Endothelial cell of umbilical vein (primary cell): Measurements from ENCODE around the gene PRMT1. TPM values are rescaled to one million over a fixed set of nuclear protein-coding genes. Genes with fewer than 3 reads are reported as not detected.
A peak's percentile ranks its signal among the peaks of the same experiment; 100 is the strongest.

Source experiments
- BruUV-seq: library from RNA; stranded (reverse); fragments of 400-500 nt; replicated peaks from 2 replicates; lab custom pipeline; 2021; lab: Mats Ljungman, UMichigan
- CTCF ChIA-PET: fragments of 300-600, 350-600 bp; sonication (Branson Sonifier 250); formaldehyde crosslinking; loops from one replicate; lab custom pipeline; 2021; ENCODE audit warnings: antibody characterized with exemption, inconsistent platforms; lab: Charles Lee
- POLR2A ChIA-PET: fragments of 300-600, 350-600 bp; sonication (Branson Sonifier 250); formaldehyde crosslinking; loops from one replicate; lab custom pipeline; 2021; ENCODE audit warnings: antibody characterized with exemption, inconsistent platforms; lab: Charles Lee
- DNase-seq: peaks from one replicate; pipeline ENCODE4 v3.0.0-alpha.2; 2011; ENCODE audit warnings: low read depth, low spot score
- FAIRE-seq: peaks from 2 replicates; lab custom pipeline; 2011; peaks lifted over from hg19 to GRCh38; lab: Jason Lieb, UNC
- H2AFZ ChIP-seq: 2 replicates; pipeline ENCODE4 v1.6.0; 2012; ENCODE audit warnings: low read depth, low read length, control low read depth, inconsistent platforms
- H3K27ac ChIP-seq: 2 replicates; pipeline ENCODE4 v1.5.1; 2011; ENCODE audit warnings: low read depth, mild to moderate bottlenecking, control low read depth, low read length, moderate library complexity; ENCODE audit not compliant: insufficient read depth
- H3K27me3 ChIP-seq, 2 experiments: 2 replicates each; pipeline versions ENCODE4 v1.6.0 to v1.6.1; 2011; ENCODE audit warnings: low read length in 2 of 2, mixed read lengths in 1 of 2; ENCODE audit not compliant: control insufficient read depth in 2 of 2, insufficient read depth in 2 of 2
- H3K36me3 ChIP-seq, 2 experiments: 2 replicates in 1 of 2; 3 replicates in 1 of 2; pipeline ENCODE4 v1.5.1; 2011; ENCODE audit warnings: low read length in 2 of 2, mild to moderate bottlenecking in 1 of 2, moderate library complexity in 1 of 2; ENCODE audit not compliant: control insufficient read depth in 2 of 2, insufficient read depth in 2 of 2; ENCODE audit errors: extremely low read depth in 1 of 2
- H3K4me1 ChIP-seq: 3 replicates; pipeline ENCODE4 v1.5.1; 2011; ENCODE audit warnings: mild to moderate bottlenecking, low read length; ENCODE audit not compliant: control insufficient read depth, insufficient read depth; ENCODE audit errors: extremely low read depth
- H3K4me2 ChIP-seq: 2 replicates; pipeline ENCODE4 v1.6.1; 2011; ENCODE audit warnings: low read length, control low read depth, mixed read lengths; ENCODE audit not compliant: insufficient read depth
- H3K4me3 ChIP-seq, 3 experiments: fragments of 200-600 bp in 1 of 3; sonication (generic), shearing (Covaris generic) in 1 of 3; replicated peaks in 1 of 3; 2 replicates each; pipeline ENCODE4 v1.5.1; 2011 to 2016; ENCODE audit warnings: control low read depth in 3 of 3, low read length in 3 of 3, mild to moderate bottlenecking in 2 of 3, inconsistent platforms in 1 of 3, low read depth in 1 of 3, moderate library complexity in 1 of 3; ENCODE audit not compliant: insufficient read depth in 1 of 3
- H3K79me2 ChIP-seq: 2 replicates; pipeline ENCODE4 v1.6.0; 2012; ENCODE audit warnings: low read length, inconsistent platforms; ENCODE audit not compliant: control insufficient read depth, insufficient read depth
- H3K9ac ChIP-seq: replicated peaks from 2 replicates; pipeline ENCODE3; 2011; ENCODE audit warnings: low read length, control low read depth; ENCODE audit not compliant: insufficient read depth; ENCODE audit errors: extremely low read depth
- H3K9me1 ChIP-seq: replicated peaks from 3 replicates; pipeline ENCODE4 v1.6.0; 2011; ENCODE audit warnings: mild to moderate bottlenecking, low read length; ENCODE audit not compliant: control insufficient read depth, insufficient read depth; ENCODE audit errors: extremely low read depth
- H3K9me3 ChIP-seq: replicated peaks from 2 replicates; pipeline ENCODE4 v1.5.1; 2012; ENCODE audit warnings: low read length, inconsistent platforms; ENCODE audit not compliant: control insufficient read depth, insufficient read depth
- H4K20me1 ChIP-seq: replicated peaks from 2 replicates; pipeline ENCODE3; 2011; ENCODE audit warnings: mild to moderate bottlenecking, low read length; ENCODE audit not compliant: control insufficient read depth, insufficient read depth; ENCODE audit errors: extremely low read depth
- CTCF ChIP-seq, 2 donors: IDR thresholded peaks; 1 replicate in 1 of 2; 2 replicates in 1 of 2; pipeline ENCODE4 v1.5.1; 2011; ENCODE audit warnings: low read length in 2 of 2, mild to moderate bottlenecking in 2 of 2, moderate library complexity in 2 of 2, control low read depth in 1 of 2, inconsistent platforms in 1 of 2, low read depth in 1 of 2; ENCODE audit not compliant: insufficient read depth in 1 of 2; ENCODE audit errors: extremely low read depth in 1 of 2
- EZH2 ChIP-seq: IDR thresholded peaks from 2 replicates; pipeline ENCODE4 v1.6.1; 2012; ENCODE audit warnings: borderline replicate concordance, low read depth, mild to moderate bottlenecking, moderate library complexity, low read length, inconsistent platforms; ENCODE audit not compliant: severe bottlenecking
- FOS ChIP-seq: IDR thresholded peaks from 2 replicates; pipeline ENCODE4 v1.6.1; 2011; ENCODE audit warnings: mild to moderate bottlenecking, low read length, moderate library complexity, borderline replicate concordance; ENCODE audit not compliant: insufficient read depth
- GATA2 ChIP-seq: IDR thresholded peaks from 2 replicates; pipeline ENCODE4 v1.7.0; 2011; ENCODE audit warnings: low read depth, mild to moderate bottlenecking, moderate library complexity, mixed read lengths, low read length; ENCODE audit not compliant: insufficient read length, insufficient read depth
- JUN ChIP-seq: IDR thresholded peaks from 2 replicates; pipeline ENCODE4 v1.6.1; 2011; ENCODE audit warnings: borderline replicate concordance, low read depth; ENCODE audit not compliant: insufficient read length, insufficient read depth
- MAX ChIP-seq: IDR thresholded peaks from 2 replicates; pipeline ENCODE4 v1.6.1; 2011; ENCODE audit not compliant: insufficient read depth, insufficient read length
- MYC ChIP-seq: IDR thresholded peaks from one replicate; pipeline ENCODE4 v1.6.1; 2011; ENCODE audit warnings: mild to moderate bottlenecking, low read depth, low read length
- POLR2A ChIP-seq: IDR thresholded peaks from 2 replicates; pipeline ENCODE4 v1.6.1; 2012; ENCODE audit warnings: low read depth, mild to moderate bottlenecking, control low read depth, low read length
- POLR2AphosphoS5 ChIP-seq: IDR thresholded peaks from 2 replicates; pipeline ENCODE4 v1.6.1; 2012; ENCODE audit warnings: low read depth, mild to moderate bottlenecking, control low read depth, low read length, moderate library complexity; ENCODE audit not compliant: insufficient read depth
- dilution Hi-C: fragments of 300-500 bp; cut with MboI; formaldehyde crosslinking; loops from one replicate; pipeline ENCODE4 v1.15.0; 2019; ENCODE audit warnings: low sequenced_read_pairs; ENCODE audit not compliant: extremely low pct_ligation_motif_present
- intact Hi-C: fragments of 100-400 bp; cut with micrococcal nuclease; formaldehyde crosslinking; loops from one replicate; pipeline ENCODE4 v1.10.0; 2022
- polyA plus RNA-seq, 4 experiments: library from polyadenylated mRNA; depleted of rRNA in 3 of 4; stranded (reverse) in 3 of 4; unstranded in 1 of 4; fragments of >200 nt; gene quantifications; 2 replicates each; pipeline versions ENCODE4 v1.2.1 to v1.2.3, GENCODE V29; 2011 to 2012; ENCODE audit warnings: missing spikeins in 1 of 4
- total RNA-seq: library from RNA; stranded (reverse); gene quantifications from 2 replicates; pipeline ENCODE4 v1.2.3, GENCODE V29; 2021

The PRMT1 gene
- total and polyA plus RNA-seq, 2 donors (not counting 3 experiments of a cell fraction or from before 2014, with no cell fraction given) = 242 to 542 TPM

DNA sequence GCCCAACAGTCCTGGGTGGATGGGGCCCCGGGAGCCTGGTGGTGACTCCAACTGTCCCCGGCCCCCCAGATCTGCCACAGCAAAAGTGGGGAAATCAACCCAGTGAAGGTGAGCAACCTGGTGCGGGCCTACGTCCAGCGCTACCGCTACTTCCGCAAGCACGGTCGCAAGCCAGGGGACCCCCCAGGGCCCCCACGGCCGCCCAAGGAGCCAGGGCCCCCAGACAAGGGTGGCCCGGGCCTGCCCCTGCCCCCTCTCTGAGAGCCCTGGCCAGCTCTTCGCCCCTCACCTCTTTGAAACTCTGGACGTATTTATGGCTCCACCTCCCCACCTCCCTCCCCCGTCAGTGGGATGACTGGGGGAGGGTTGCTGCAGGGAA lies 18.9 kb upstream of the PRMT1 start:
- Histone ChIP-seq H3K27me3 (no peaks in the 10 kb centered on the region), H3K36me3 (peaks cover 17 to 73% of the 10 kb centered on the region in 2 experiments), H2AFZ (no peak overlapping the region), H3K27ac (no peak overlapping the region), H4K20me1 (no peaks in the 10 kb centered on the region), H3K9me1 (no peaks in the 10 kb centered on the region), H3K9ac (no peak overlapping the region), H3K4me2 (no peak overlapping the region), H3K4me1 (no peaks in the 10 kb centered on the region), H3K79me2 (no peaks in the 10 kb centered on the region), H3K4me3 (no peak overlapping the region), H3K9me3 (no peaks in the 10 kb centered on the region)
- intact Hi-C loops (no loop called here), dilution Hi-C loops (no loop called here)
- no peak for TF ChIP-seq POLR2AphosphoS5
- TF ChIP-seq MYC = no peak
- TF ChIP-seq JUN = no peak
- no peak for TF ChIP-seq CTCF (IDR thresholded peaks at IDR 0.05; ENCODE audit: extremely low read depth in 1 of 2, insufficient read depth in 1 of 2, low read depth in 1 of 2, low read length in 2 of 2)
- no peak for TF ChIP-seq POLR2A
- no peak for TF ChIP-seq GATA2
- no peak for TF ChIP-seq FOS
- TF ChIP-seq EZH2 = no peak
- no peak for TF ChIP-seq MAX
- POLR2A ChIA-PET = no interaction called here
- DNase-seq (no peak), FAIRE-seq (no peak)
- CTCF ChIA-PET = interaction anchor here (0.6 to 1.5 kb wide), 3 partner anchors 11 to 24 kb away, joined by 3 to 6 read pairs (median 4); no protein-coding TSS in a partner anchor
- TSS peak; percentile 93 for BruUV-seq
